Measurements from ENCODE around the gene FARP2. TPM values are rescaled to one million over a fixed set of nuclear protein-coding genes. Genes with fewer than 3 reads are reported as not detected.

FARP2 gene
- total RNA-seq, 1 experiment from 2014 or later, result 49.3 TPM

- H3K4me1 ChIP-seq (ENCODE audit: control insufficient read depth in 1 of 2, insufficient read depth in 2 of 2, low read length in 2 of 2), result peaks cover 8 to 10% of the 10 kb centered on the region in 2 experiments
- H3K27ac ChIP-seq (ENCODE audit: low read depth, low read length), result no peak overlapping the region
- ChIA-PET POLR2A (no interaction called here), CTCF (interaction anchor here (1.2 kb wide), 1 partner anchor 13 kb away, joined by 4 read pairs; no protein-coding TSS in a partner anchor), RAD21 (ENCODE audit: low non-redundant PET in 1 of 2, low total read pairs in 2 of 2, uncharacterized antibody in 2 of 2, unreplicated experiment in 2 of 2) (no interaction called here)
- no TSS peak for BruUV-seq (replicated peaks)
- TF ChIP-seq JUND (IDR thresholded peaks at IDR 0.05) (no peak), SIN3A (IDR thresholded peaks at IDR 0.05; ENCODE audit: low read depth) (no peak), CBX3 (IDR thresholded peaks at IDR 0.05; ENCODE audit: low read depth) (no peak)
- peaks cover 43% of the 10 kb centered on the region for H3K79me2 ChIP-seq (ENCODE audit: insufficient read depth, low read length)
- H3K4me2 ChIP-seq (ENCODE audit: low read length), result no peak overlapping the region
- DNase-seq (ENCODE audit: low read depth, low spot score) (no peak), ATAC-seq (no peak)
- H3K9me3 ChIP-seq (ENCODE audit: control insufficient read depth in 1 of 2, insufficient read depth in 1 of 2, low read depth in 1 of 2, low read length in 2 of 2), result no peaks in the 10 kb centered on the region
- H4K20me1 ChIP-seq (ENCODE audit: insufficient read depth), result no peaks in the 10 kb centered on the region
- no peak overlapping the region for H3K4me3 ChIP-seq (replicated peaks in 1 of 2; ENCODE audit: low read depth in 1 of 2, low read length in 2 of 2)
- no peaks in the 10 kb centered on the region for H3K27me3 ChIP-seq (ENCODE audit: insufficient read depth, low read length)
- H3K36me3 ChIP-seq (ENCODE audit: control insufficient read depth in 1 of 2, insufficient read depth in 2 of 2, low read length in 2 of 2), result peaks cover 0 to 19% of the 10 kb centered on the region in 2 experiments; a peak in 2 of 4 replicates
- no peak overlapping the region for H2AFZ ChIP-seq (ENCODE audit: low read depth, low read length, poor library complexity, severe bottlenecking)
- intact Hi-C loops (cut with micrococcal nuclease), result no loop called here
- H3K9ac ChIP-seq (ENCODE audit: low read length), result no peak overlapping the region
- H3K9me2 ChIP-seq (ENCODE audit: insufficient read depth), result no peaks in the 10 kb centered on the region
Measured at GRCh38 chr2:241378816-241379215, 22.7 kb downstream of the FARP2 start.

- intact Hi-C loops (cut with micrococcal nuclease), result no loop called here
- DNase-seq (ENCODE audit: low read depth, low spot score) (no peak), ATAC-seq (no peak)
- ChIA-PET POLR2A (no interaction called here), CTCF (interaction anchor here (1.2 kb wide), 1 partner anchor 12 kb away, joined by 4 read pairs; no protein-coding TSS in a partner anchor), RAD21 (ENCODE audit: low non-redundant PET in 1 of 2, low total read pairs in 2 of 2, uncharacterized antibody in 2 of 2, unreplicated experiment in 2 of 2) (no interaction called here)
- no peak overlapping the region for H3K27ac ChIP-seq (ENCODE audit: low read depth, low read length)
- no peaks in the 10 kb centered on the region for H3K27me3 ChIP-seq (ENCODE audit: insufficient read depth, low read length)
- H3K36me3 ChIP-seq (ENCODE audit: control insufficient read depth in 1 of 2, insufficient read depth in 2 of 2, low read length in 2 of 2), result peaks cover 0 to 19% of the 10 kb centered on the region in 2 experiments; a peak in 2 of 4 replicates
- H3K9ac ChIP-seq (ENCODE audit: low read length), result no peak overlapping the region
- no TSS peak for BruUV-seq (replicated peaks)
- peaks cover 43% of the 10 kb centered on the region for H3K79me2 ChIP-seq (ENCODE audit: insufficient read depth, low read length)
- H3K4me3 ChIP-seq (replicated peaks in 1 of 2; ENCODE audit: low read depth in 1 of 2, low read length in 2 of 2), result no peak overlapping the region
- H3K4me2 ChIP-seq (ENCODE audit: low read length), result no peak overlapping the region
- H4K20me1 ChIP-seq (ENCODE audit: insufficient read depth), result no peaks in the 10 kb centered on the region
- H2AFZ ChIP-seq (ENCODE audit: low read depth, low read length, poor library complexity, severe bottlenecking), result no peak overlapping the region
- peaks cover under 1 to 4% of the 10 kb centered on the region in 2 experiments; a peak in 2 of 4 replicates for H3K4me1 ChIP-seq (ENCODE audit: control insufficient read depth in 1 of 2, insufficient read depth in 2 of 2, low read length in 2 of 2)
- no peak for TF ChIP-seq TCF7L2 (IDR thresholded peaks at IDR 0.05; ENCODE audit: borderline replicate concordance, extremely low read depth, insufficient read depth, insufficient read length)
- no peak for TF ChIP-seq ZBTB33 (IDR thresholded peaks at IDR 0.05; ENCODE audit: extremely low read depth, insufficient replicate concordance, low read length)
- no peak for TF ChIP-seq ZFX (IDR thresholded peaks at IDR 0.05)
- TF ChIP-seq YY1 (IDR thresholded peaks at IDR 0.05; ENCODE audit: extremely low read depth, insufficient replicate concordance, low read depth, low read length), result no peak
- TF ChIP-seq CEBPB (IDR thresholded peaks at IDR 0.05; ENCODE audit: low read depth), result no peak
- H3K9me3 ChIP-seq (ENCODE audit: control insufficient read depth in 1 of 2, insufficient read depth in 1 of 2, low read depth in 1 of 2, low read length in 2 of 2), result no peaks in the 10 kb centered on the region
- H3K9me2 ChIP-seq (ENCODE audit: insufficient read depth), result no peaks in the 10 kb centered on the region
Measured at GRCh38 chr2:241379481-241380480, 23.7 kb downstream of the FARP2 start.

Measured in HCT116 (cell line).